ENCODE results near the gene RUNDC3A. TPM values are rescaled to one million over a fixed set of nuclear protein-coding genes. Genes with fewer than 3 reads are reported as not detected.
A peak's percentile ranks its signal among the peaks of the same experiment; 100 is the strongest.

Gene RUNDC3A
- total and polyA plus RNA-seq, 2 of the 13 experiments (the other 11 are each of a cell fraction or from before 2014, with no cell fraction given), result 0.25 TPM; not detected in 1

DNA sequence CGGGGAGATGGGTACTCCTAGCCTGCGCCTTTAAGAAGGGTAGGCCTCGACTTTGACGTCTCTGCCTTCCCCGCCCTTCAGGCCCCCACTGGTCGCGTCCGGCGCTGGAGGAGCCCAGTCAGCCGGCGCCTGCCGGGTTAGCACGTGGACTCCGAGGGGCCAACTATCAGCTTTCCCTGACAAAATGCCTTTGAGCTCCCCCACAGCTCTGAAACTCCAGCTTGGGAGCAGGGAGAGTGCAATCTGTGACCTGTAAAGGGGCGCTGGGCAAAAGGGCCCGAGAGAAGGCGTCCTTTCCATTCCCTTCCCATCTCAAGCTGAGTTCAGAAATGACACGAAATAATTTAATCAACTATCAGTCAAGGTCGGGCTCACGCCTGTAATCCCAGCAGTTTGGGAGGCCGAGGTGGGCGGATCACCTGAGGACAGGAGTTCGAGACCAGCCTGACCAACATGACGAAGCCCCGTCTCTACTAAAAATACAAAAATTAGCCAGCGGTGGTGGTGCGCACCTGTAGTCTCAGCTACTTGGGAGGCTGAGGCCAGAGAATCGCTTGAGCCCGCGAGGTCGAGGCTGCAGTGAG lies 18.6 kb downstream of the RUNDC3A start (continued):
- no peak for TF ChIP-seq ZNF18 (CRISPR knock-in tag; IDR thresholded peaks at IDR 0.05; ENCODE audit: insufficient replicate concordance)
- TF ChIP-seq CENPT (CRISPR knock-in tag; IDR thresholded peaks at IDR 0.05; ENCODE audit: low read depth), result no peak
- peak; percentile 73 for TF ChIP-seq PHF20 (CRISPR knock-in tag; IDR thresholded peaks at IDR 0.05)
- peak; percentile 42; the same call in 1 of the 2 replicates for TF ChIP-seq REPIN1 (CRISPR knock-in tag; IDR thresholded peaks at IDR 0.05; ENCODE audit: borderline replicate concordance, low read depth)
- no peak for TF ChIP-seq ZNF432 (CRISPR knock-in tag; IDR thresholded peaks at IDR 0.05; ENCODE audit: borderline replicate concordance)
- TF ChIP-seq STAG1 (CRISPR knock-in tag; IDR thresholded peaks at IDR 0.05), result no peak
- TF ChIP-seq ZSCAN21 (CRISPR knock-in tag; IDR thresholded peaks at IDR 0.05; ENCODE audit: borderline replicate concordance), result peak; percentile 31; the same call in 1 of the 2 replicates
- no peak for TF ChIP-seq WIZ (CRISPR knock-in tag; IDR thresholded peaks at IDR 0.05)
- peak; percentile 82 for TF ChIP-seq GATAD1 (CRISPR knock-in tag; IDR thresholded peaks at IDR 0.05)
- TF ChIP-seq CBX2 (IDR thresholded peaks at IDR 0.05; ENCODE audit: low read depth, low read length), result no peak
- TF ChIP-seq CBX2 (CRISPR knock-in tag; IDR thresholded peaks at IDR 0.05; ENCODE audit: low read depth), result no peak
- TF ChIP-seq MLLT10 (CRISPR knock-in tag; IDR thresholded peaks at IDR 0.05), result no peak
- 0 out of 2 replicates have a peak, but pooled peaks have one; percentile 29 for TF ChIP-seq ISL2 (CRISPR knock-in tag; IDR thresholded peaks at IDR 0.05)
- no peak for TF ChIP-seq ZNF629 (CRISPR knock-in tag; conservative IDR thresholded peaks at IDR 0.05)
- TF ChIP-seq SOX5 (CRISPR knock-in tag; IDR thresholded peaks at IDR 0.05; ENCODE audit: borderline replicate concordance), result no peak
- no peak for TF ChIP-seq ZIK1 (CRISPR knock-in tag; IDR thresholded peaks at IDR 0.05; ENCODE audit: borderline replicate concordance, low read depth)
- TF ChIP-seq TCF7 (IDR thresholded peaks at IDR 0.05; ENCODE audit: low read depth), result no peak
- TF ChIP-seq, protein P1, sequence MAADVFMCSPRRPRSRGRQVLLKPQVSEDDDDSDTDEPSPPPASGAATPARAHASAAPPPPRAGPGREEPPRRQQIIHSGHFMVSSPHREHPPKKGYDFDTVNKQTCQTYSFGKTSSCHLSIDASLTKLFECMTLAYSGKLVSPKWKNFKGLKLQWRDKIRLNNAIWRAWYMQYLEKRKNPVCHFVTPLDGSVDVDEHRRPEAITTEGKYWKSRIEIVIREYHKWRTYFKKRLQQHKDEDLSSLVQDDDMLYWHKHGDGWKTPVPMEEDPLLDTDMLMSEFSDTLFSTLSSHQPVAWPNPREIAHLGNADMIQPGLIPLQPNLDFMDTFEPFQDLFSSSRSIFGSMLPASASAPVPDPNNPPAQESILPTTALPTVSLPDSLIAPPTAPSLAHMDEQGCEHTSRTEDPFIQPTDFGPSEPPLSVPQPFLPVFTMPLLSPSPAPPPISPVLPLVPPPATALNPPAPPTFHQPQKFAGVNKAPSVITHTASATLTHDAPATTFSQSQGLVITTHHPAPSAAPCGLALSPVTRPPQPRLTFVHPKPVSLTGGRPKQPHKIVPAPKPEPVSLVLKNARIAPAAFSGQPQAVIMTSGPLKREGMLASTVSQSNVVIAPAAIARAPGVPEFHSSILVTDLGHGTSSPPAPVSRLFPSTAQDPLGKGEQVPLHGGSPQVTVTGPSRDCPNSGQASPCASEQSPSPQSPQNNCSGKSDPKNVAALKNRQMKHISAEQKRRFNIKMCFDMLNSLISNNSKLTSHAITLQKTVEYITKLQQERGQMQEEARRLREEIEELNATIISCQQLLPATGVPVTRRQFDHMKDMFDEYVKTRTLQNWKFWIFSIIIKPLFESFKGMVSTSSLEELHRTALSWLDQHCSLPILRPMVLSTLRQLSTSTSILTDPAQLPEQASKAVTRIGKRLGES (CRISPR knock-in tag; IDR thresholded peaks at IDR 0.05; ENCODE audit: borderline replicate concordance), result no peak
- TF ChIP-seq ZNF816 (CRISPR knock-in tag; IDR thresholded peaks at IDR 0.05; ENCODE audit: borderline replicate concordance), result no peak
- TF ChIP-seq, protein P2, sequence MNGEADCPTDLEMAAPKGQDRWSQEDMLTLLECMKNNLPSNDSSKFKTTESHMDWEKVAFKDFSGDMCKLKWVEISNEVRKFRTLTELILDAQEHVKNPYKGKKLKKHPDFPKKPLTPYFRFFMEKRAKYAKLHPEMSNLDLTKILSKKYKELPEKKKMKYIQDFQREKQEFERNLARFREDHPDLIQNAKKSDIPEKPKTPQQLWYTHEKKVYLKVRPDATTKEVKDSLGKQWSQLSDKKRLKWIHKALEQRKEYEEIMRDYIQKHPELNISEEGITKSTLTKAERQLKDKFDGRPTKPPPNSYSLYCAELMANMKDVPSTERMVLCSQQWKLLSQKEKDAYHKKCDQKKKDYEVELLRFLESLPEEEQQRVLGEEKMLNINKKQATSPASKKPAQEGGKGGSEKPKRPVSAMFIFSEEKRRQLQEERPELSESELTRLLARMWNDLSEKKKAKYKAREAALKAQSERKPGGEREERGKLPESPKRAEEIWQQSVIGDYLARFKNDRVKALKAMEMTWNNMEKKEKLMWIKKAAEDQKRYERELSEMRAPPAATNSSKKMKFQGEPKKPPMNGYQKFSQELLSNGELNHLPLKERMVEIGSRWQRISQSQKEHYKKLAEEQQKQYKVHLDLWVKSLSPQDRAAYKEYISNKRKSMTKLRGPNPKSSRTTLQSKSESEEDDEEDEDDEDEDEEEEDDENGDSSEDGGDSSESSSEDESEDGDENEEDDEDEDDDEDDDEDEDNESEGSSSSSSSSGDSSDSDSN (CRISPR knock-in tag; IDR thresholded peaks at IDR 0.05), result peak; percentile 43; the same call in 1 of the 2 replicates
- no peak for TF ChIP-seq CHD2 (IDR thresholded peaks at IDR 0.05; ENCODE audit: low read depth, low read length)
- TF ChIP-seq SAP130 (CRISPR knock-in tag; IDR thresholded peaks at IDR 0.05; ENCODE audit: low read depth), result peak; percentile 98
- TF ChIP-seq ZNF792 (CRISPR knock-in tag; IDR thresholded peaks at IDR 0.05), result no peak; the same call in 1 of the 2 replicates
